B cell (primary cell): Measurements from ENCODE around the gene SLC15A3. TPM values are rescaled to one million over a fixed set of nuclear protein-coding genes. Genes with fewer than 3 reads are reported as not detected.

ENCODE experiments used
- ATAC-seq: fragments of 200-7000 bp; cut with Tn5 transposase; one replicate; pipeline ENCODE4 v1.10.0; 2021; ENCODE audit warnings: low read depth, mild to moderate bottlenecking, moderate number of reproducible peaks, moderate library complexity
- CTCF ChIA-PET: fragments of 350-600 bp; sonication (Branson Sonifier 250); formaldehyde crosslinking; loops from one replicate; lab custom pipeline; 2021; ENCODE audit warnings: antibody characterized with exemption, inconsistent platforms; lab: Charles Lee
- POLR2A ChIA-PET: fragments of 350-600 bp; sonication (Branson Sonifier 250); formaldehyde crosslinking; loops from one replicate; lab custom pipeline; 2021; ENCODE audit warnings: antibody characterized with exemption; lab: Charles Lee
- DNase-seq: peaks from one replicate; pipeline ENCODE4 v3.0.0; 2013
- H2AFZ ChIP-seq: 2 replicates; pipeline ENCODE4 v1.6.1; 2012; ENCODE audit warnings: mild to moderate bottlenecking, low read depth, low read length; ENCODE audit not compliant: insufficient read depth, poor library complexity, severe bottlenecking
- H3K27ac ChIP-seq, 2 donors: 1 replicate in 1 of 2; 2 replicates in 1 of 2; pipeline ENCODE4 v1.5.1; 2012 to 2013; ENCODE audit warnings: low read length in 2 of 2, mild to moderate bottlenecking in 2 of 2, moderate library complexity in 1 of 2
- H3K27me3 ChIP-seq, 4 experiments: fragments of 200-600 bp in 1 of 4; sonication (generic) in 1 of 4; replicated peaks in 1 of 4; 1 replicate in 2 of 4; 2 replicates in 2 of 4; pipeline versions ENCODE4 v1.6.1 to v1.7.0; 2013 to 2016; ENCODE audit warnings: low read length in 3 of 4, mild to moderate bottlenecking in 2 of 4, mixed read lengths in 1 of 4, moderate library complexity in 1 of 4; ENCODE audit not compliant: insufficient read depth in 4 of 4, control insufficient read depth in 3 of 4; ENCODE audit errors: control extremely low read depth in 1 of 4
- H3K36me3 ChIP-seq, 2 experiments: replicated peaks in 1 of 2; 1 replicate in 1 of 2; 2 replicates in 1 of 2; pipeline versions ENCODE4 v1.6.1 to v1.7.1; 2013; ENCODE audit warnings: low read length in 1 of 2; ENCODE audit not compliant: insufficient read depth in 2 of 2, control insufficient read depth in 1 of 2; ENCODE audit errors: control extremely low read depth in 1 of 2, extremely low read depth in 1 of 2
- H3K4me1 ChIP-seq, 2 donors: fragments of 200-600 bp in 1 of 2; sonication (generic) in 1 of 2; 1 replicate in 1 of 2; 2 replicates in 1 of 2; pipeline versions ENCODE4 v1.5.1 to v1.6.1; 2013 to 2017; ENCODE audit warnings: low read length in 2 of 2; ENCODE audit not compliant: control insufficient read depth in 2 of 2, insufficient read depth in 2 of 2
- H3K4me2 ChIP-seq: replicated peaks from 2 replicates; pipeline ENCODE3; 2012; ENCODE audit warnings: mild to moderate bottlenecking, low read depth, low read length; ENCODE audit not compliant: poor library complexity, severe bottlenecking
- H3K4me3 ChIP-seq, 5 experiments: fragments of 200-600 bp in 1 of 5; sonication (generic) in 1 of 5; 1 replicate in 3 of 5; 2 replicates in 2 of 5; pipeline versions ENCODE4 v1.5.1 to v1.7.0; 2011 to 2016; ENCODE audit warnings: low read length in 4 of 5, mild to moderate bottlenecking in 4 of 5, low read depth in 2 of 5, control low read depth in 1 of 5, moderate library complexity in 1 of 5; ENCODE audit not compliant: insufficient read depth in 1 of 5; ENCODE audit errors: control extremely low read depth in 1 of 5, extremely low read depth in 1 of 5
- H3K79me2 ChIP-seq: fragments of 200-600 bp; sonication (generic); one replicate; pipeline ENCODE4 v1.6.0; 2016; ENCODE audit warnings: low read length; ENCODE audit not compliant: control insufficient read depth, insufficient read depth
- H3K9ac ChIP-seq: fragments of 200-600 bp; sonication (generic); 2 replicates; pipeline ENCODE4 v1.6.1; 2017; ENCODE audit warnings: mild to moderate bottlenecking, low read length, moderate library complexity
- H3K9me3 ChIP-seq, 3 donors: one replicate each; pipeline versions ENCODE4 v1.6.1 to v1.7.1; 2013; ENCODE audit warnings: low read length in 2 of 3; ENCODE audit not compliant: control insufficient read depth in 2 of 3, insufficient read depth in 1 of 3; ENCODE audit errors: control extremely low read depth in 1 of 3
- H4K20me1 ChIP-seq: 2 replicates; pipeline ENCODE4 v1.6.0; 2012; ENCODE audit warnings: mild to moderate bottlenecking, low read length; ENCODE audit not compliant: insufficient read depth, control insufficient read depth, poor library complexity, severe bottlenecking
- H3K27ac Mint-ChIP-seq: one replicate; pipeline ENCODE4 v1.8.0; 2021; ENCODE audit warnings: mixed read lengths
- H3K27me3 Mint-ChIP-seq: one replicate; pipeline ENCODE4 v1.8.0; 2021; ENCODE audit warnings: mixed read lengths
- H3K4me1 Mint-ChIP-seq: one replicate; pipeline ENCODE4 v1.8.0; 2021; ENCODE audit warnings: mixed read lengths
- H3K4me3 Mint-ChIP-seq: one replicate; pipeline ENCODE4 v1.8.0; 2021; ENCODE audit warnings: mixed read lengths
- H3K9me3 Mint-ChIP-seq: one replicate; pipeline ENCODE4 v1.8.0; 2022; ENCODE audit warnings: mixed read lengths; ENCODE audit not compliant: insufficient read depth
- CTCF ChIP-seq: fragments of 200-600 bp; IDR thresholded peaks from one replicate; pipeline ENCODE4 v1.8.0; 2022; ENCODE audit warnings: antibody characterized with exemption, mild to moderate bottlenecking
- EZH2 ChIP-seq: IDR thresholded peaks from 2 replicates; pipeline ENCODE4 v1.6.1; 2012; ENCODE audit warnings: borderline replicate concordance, low read depth, mild to moderate bottlenecking, moderate library complexity, low read length; ENCODE audit not compliant: insufficient read depth, poor library complexity, severe bottlenecking
- WGBS: methylation state at CpG from one replicate; pipeline ENCODE4 v1.1.5; 2013; ENCODE audit warnings: missing lambda C conversion rate; ENCODE audit not compliant: insufficient coverage; 5-methylcytosine and 5-hydroxymethylcytosine counted together
- intact Hi-C: fragments of 100-400 bp; cut with micrococcal nuclease; formaldehyde crosslinking; loops from one replicate; pipeline ENCODE4 v1.10.0; 2022
- polyA plus RNA-seq: library from polyadenylated mRNA; depleted of rRNA; stranded (reverse); fragments of >200 nt; gene quantifications from 2 replicates; pipeline ENCODE4 v1.2.3, GENCODE V29; 2012
- total RNA-seq, 2 donors: library from RNA; stranded (reverse); fragments of 120-200 nt in 1 of 2; gene quantifications; 1 replicate in 1 of 2; 2 replicates in 1 of 2; pipeline versions ENCODE4 v1.2.3 to v1.2.4, GENCODE V29; 2013 to 2022

SLC15A3 gene
- total and polyA plus RNA-seq, 2 donors (not counting 1 experiment from before 2014, with no cell fraction given): 61.5 to 91.4 TPM

- H3K4me3 Mint-ChIP-seq: no peak overlapping the region
- intact Hi-C loops: no loop called here
- peaks cover 23% of the 10 kb centered on the region for H3K4me1 Mint-ChIP-seq
These were observed 25.9 kb upstream of the SLC15A3 start for GRCh38 chr11:60977836-60978235.

GRCh38 chr11:60977224-60977623 lies 25.2 kb upstream of the SLC15A3 start:
- Histone ChIP-seq H3K4me3 (no peak overlapping the region), H3K4me2 (peak overlapping the region; percentile 20), H3K27me3 (no peaks in the 10 kb centered on the region), H3K27ac (no peak overlapping the region), H3K79me2 (peaks cover 16% of the 10 kb centered on the region), H3K9ac (no peak overlapping the region), H4K20me1 (no peaks in the 10 kb centered on the region), H3K36me3 (no peaks in the 10 kb centered on the region), H3K9me3 (no peaks in the 10 kb centered on the region), H3K4me1 (peaks cover 20 to 22% of the 10 kb centered on the region in 2 donors), H2AFZ (no peak overlapping the region)
- Mint-ChIP-seq H3K9me3 (no peaks in the 10 kb centered on the region), H3K4me1 (peaks cover 28% of the 10 kb centered on the region), H3K27ac (no peak overlapping the region), H3K27me3 (no peaks in the 10 kb centered on the region), H3K4me3 (no peak overlapping the region)
- 93% methylated on average over 3 of the region's 4 CpGs for WGBS
- DNase-seq: no peak
- CTCF ChIA-PET: interaction anchor here (0.8 to 1.2 kb wide), 5 partner anchors 10 to 210 kb away, joined by 3 to 5 read pairs (median 3); no protein-coding TSS in a partner anchor
- POLR2A ChIA-PET: interaction anchor here (0.5 kb wide), 1 partner anchor 153 kb away, joined by 3 read pairs; no protein-coding TSS in a partner anchor
- intact Hi-C loops: no loop called here
- no peak for ATAC-seq
- TF ChIP-seq CTCF: no peak
- TF ChIP-seq EZH2: no peak

More at GRCh38 chr11:60977836-60978235, 25.9 kb upstream of the SLC15A3 start:
- no peaks in the 10 kb centered on the region for H3K27me3 Mint-ChIP-seq
- no peak overlapping the region for H3K27ac Mint-ChIP-seq
- Histone ChIP-seq H3K27ac (no peak overlapping the region), H3K9ac (no peak overlapping the region), H3K27me3 (no peaks in the 10 kb centered on the region), H3K9me3 (no peaks in the 10 kb centered on the region), H2AFZ (no peak overlapping the region), H3K79me2 (peaks cover 13% of the 10 kb centered on the region), H3K4me3 (no peak overlapping the region), H3K36me3 (no peaks in the 10 kb centered on the region), H4K20me1 (no peaks in the 10 kb centered on the region), H3K4me1 (peaks cover 14 to 16% of the 10 kb centered on the region in 2 donors), H3K4me2 (peak overlapping the region; percentile 20)
- POLR2A ChIA-PET: no interaction called here
- CTCF ChIA-PET: interaction anchor here (0.8 to 1.1 kb wide), 3 partner anchors 9 to 76 kb away, joined by 3 read pairs; no protein-coding TSS in a partner anchor
- TF ChIP-seq CTCF (no peak), EZH2 (no peak)
- ATAC-seq (no peak), DNase-seq (no peak)
- H3K9me3 Mint-ChIP-seq: no peaks in the 10 kb centered on the region
